Fibroblast of skin of left quadriceps (primary cell): ENCODE data around the gene RELB.

ENCODE experiments used
- DNase-seq, 2 experiments: peaks; one replicate each; pipeline ENCODE4 v3.0.0-alpha.2; 2013; ENCODE audit warnings: low read depth in 2 of 2

The RELB gene

GRCh38 chr19:45079911-45080370 lies 78.7 kb downstream of the RELB start:
- no peak for DNase-seq

GRCh38 chr19:45082170-45082569 lies 80.9 kb downstream of the RELB start:
- no peak for DNase-seq

GRCh38 chr19:45086480-45086879 lies 85.2 kb downstream of the RELB start:
- no peak for DNase-seq

GRCh38 chr19:45087531-45087930 lies 86.3 kb downstream of the RELB start:
- DNase-seq = no peak
